ENCODE measurements around the gene GAK. TPM values are rescaled to one million over a fixed set of nuclear protein-coding genes. Genes with fewer than 3 reads are reported as not detected.

The GAK gene
- total and polyA plus RNA-seq, 2 donors from 2014 or later, result 92.0 to 124 TPM

DNA sequence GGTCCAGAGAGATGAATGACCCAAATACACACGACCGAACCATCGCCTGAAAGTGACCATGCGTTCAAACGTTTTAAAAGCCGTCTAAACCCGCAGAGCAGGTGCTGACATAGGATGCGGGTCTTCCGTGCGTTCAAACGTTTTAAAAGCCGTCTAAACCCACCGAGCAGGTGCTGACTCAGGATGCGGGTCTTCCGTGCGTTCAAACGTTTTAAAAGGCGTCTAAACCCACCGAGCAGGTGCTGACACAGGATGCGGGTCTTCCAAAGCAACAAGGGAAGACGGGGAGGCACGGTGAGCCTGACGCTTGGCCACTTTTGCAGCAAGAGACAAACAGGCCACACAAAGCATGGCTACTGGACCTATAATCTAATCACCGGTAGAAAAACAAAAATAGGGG is 47.2 kb downstream of the GAK start:
- H3K36me3 ChIP-seq (ENCODE audit: control insufficient read depth in 2 of 3, insufficient read depth in 3 of 3, low read length in 3 of 3), result peaks cover 7 to 37% (median 26%) of the 10 kb centered on the region in 3 donors

GRCh38 chr4:884259-884658 is 47.9 kb downstream of the GAK start:
- no peaks in the 10 kb centered on the region for H3K4me1 ChIP-seq (ENCODE audit: control insufficient read depth in 2 of 3, insufficient read depth in 2 of 3, low read depth in 1 of 3, low read length in 3 of 3)
- no peak overlapping the region for H3K27ac ChIP-seq (ENCODE audit: low read depth in 2 of 2, low read length in 2 of 2)
- intact Hi-C loops (cut with DNase I), result no loop called here
- no peak for DNase-seq
- no peaks in the 10 kb centered on the region for H3K27me3 ChIP-seq (ENCODE audit: control insufficient read depth, insufficient read depth, low read length)
- no peak for FAIRE-seq
- TF ChIP-seq CTCF (IDR thresholded peaks at IDR 0.05; ENCODE audit: borderline replicate concordance, extremely low read depth, insufficient read depth), result no peak
- H3K9ac ChIP-seq (ENCODE audit: low read length in 3 of 3), result no peak overlapping the region
- H3K4me3 ChIP-seq (ENCODE audit: low read length in 3 of 3), result no peak overlapping the region
- no peaks in the 10 kb centered on the region for H3K9me3 ChIP-seq (ENCODE audit: control insufficient read depth in 2 of 3, insufficient read depth in 1 of 3, low read length in 3 of 3)
- H3K36me3 ChIP-seq (ENCODE audit: control insufficient read depth in 2 of 3, insufficient read depth in 3 of 3, low read length in 3 of 3), result peaks cover 7 to 37% (median 26%) of the 10 kb centered on the region in 3 donors

More for the DNA sequence above, 47.2 kb downstream of the GAK start:
- H3K9ac ChIP-seq (ENCODE audit: low read length in 3 of 3), result no peak overlapping the region
- no peaks in the 10 kb centered on the region for H3K4me1 ChIP-seq (ENCODE audit: control insufficient read depth in 2 of 3, insufficient read depth in 2 of 3, low read depth in 1 of 3, low read length in 3 of 3)
- no peak overlapping the region for H3K4me3 ChIP-seq (ENCODE audit: low read length in 3 of 3)
- no peak overlapping the region for H3K27ac ChIP-seq (ENCODE audit: low read depth in 2 of 2, low read length in 2 of 2)
- no peaks in the 10 kb centered on the region for H3K9me3 ChIP-seq (ENCODE audit: control insufficient read depth in 2 of 3, insufficient read depth in 1 of 3, low read length in 3 of 3)
- FAIRE-seq (no peak), DNase-seq (no peak)
- no peaks in the 10 kb centered on the region for H3K27me3 ChIP-seq (ENCODE audit: control insufficient read depth, insufficient read depth, low read length)
- intact Hi-C loops (cut with DNase I), result no loop called here
- no peak for TF ChIP-seq CTCF (IDR thresholded peaks at IDR 0.05; ENCODE audit: borderline replicate concordance, extremely low read depth, insufficient read depth)

GRCh38 chr4:883377-884095 is 48.6 kb downstream of the GAK start:
- H3K27ac ChIP-seq (ENCODE audit: low read depth in 2 of 2, low read length in 2 of 2), result no peak overlapping the region
- no peak overlapping the region for H3K4me3 ChIP-seq (ENCODE audit: low read length in 3 of 3)
- no peaks in the 10 kb centered on the region for H3K4me1 ChIP-seq (ENCODE audit: control insufficient read depth in 2 of 3, insufficient read depth in 2 of 3, low read depth in 1 of 3, low read length in 3 of 3)
- H3K36me3 ChIP-seq (ENCODE audit: control insufficient read depth in 2 of 3, insufficient read depth in 3 of 3, low read length in 3 of 3), result peaks cover 7 to 40% (median 26%) of the 10 kb centered on the region in 3 donors
- no peak for TF ChIP-seq CTCF (IDR thresholded peaks at IDR 0.05; ENCODE audit: borderline replicate concordance, extremely low read depth, insufficient read depth)
- no peaks in the 10 kb centered on the region for H3K9me3 ChIP-seq (ENCODE audit: control insufficient read depth in 2 of 3, insufficient read depth in 1 of 3, low read length in 3 of 3)
- no peaks in the 10 kb centered on the region for H3K27me3 ChIP-seq (ENCODE audit: control insufficient read depth, insufficient read depth, low read length)
- DNase-seq (no peak), FAIRE-seq (no peak)
- intact Hi-C loops (cut with DNase I), result no loop called here
- H3K9ac ChIP-seq (ENCODE audit: low read length in 3 of 3), result no peak overlapping the region
